Esophagus muscularis mucosa (tissue), 4 donors: ENCODE results near the gene TTC33. TPM values are rescaled to one million over a fixed set of nuclear protein-coding genes. Genes with fewer than 3 reads are reported as not detected.

Experiments used
- DNase-seq: peaks from one replicate; pipeline ENCODE4 v3.0.0-alpha.2; 2017; ENCODE audit errors: extremely low spot score
- H3K27ac ChIP-seq, 4 donors: fragments of 200-600 bp; sonication (generic); replicated peaks in 1 of 4; 1 replicate in 3 of 4; 2 replicates in 1 of 4; pipeline ENCODE4 v1.5.1; 2016 to 2019; ENCODE audit warnings: mild to moderate bottlenecking in 1 of 4
- H3K27me3 ChIP-seq, 4 donors: fragments of 200-600 bp; sonication (generic); one replicate each; pipeline versions ENCODE4 v1.5.1 to v1.6.0; 2016 to 2019
- H3K36me3 ChIP-seq, 4 donors: fragments of 200-600 bp; sonication (generic); one replicate each; pipeline ENCODE4 v1.5.1; 2016 to 2019
- H3K4me1 ChIP-seq, 4 donors: fragments of 200-600 bp; sonication (generic); one replicate each; pipeline ENCODE4 v1.5.1; 2016 to 2019
- H3K4me3 ChIP-seq, 4 donors: fragments of 200-600 bp; sonication (generic); 1 replicate in 2 of 4; 2 replicates in 2 of 4; pipeline ENCODE4 v1.5.1; 2016 to 2019; ENCODE audit warnings: mild to moderate bottlenecking in 4 of 4, moderate library complexity in 1 of 4
- H3K9me3 ChIP-seq, 4 donors: fragments of 200-600 bp; sonication (generic); 1 replicate in 3 of 4; 2 replicates in 1 of 4; pipeline ENCODE4 v1.5.1; 2016 to 2019
- EP300 ChIP-seq: sonication (generic); formaldehyde crosslinking; IDR thresholded peaks from one replicate; pipeline ENCODE4 v1.6.1; 2017; ENCODE audit warnings: antibody characterized with exemption
- POLR2A ChIP-seq: fragments of 450-650 bp; IDR thresholded peaks from one replicate; pipeline ENCODE4 v1.6.1; 2017; ENCODE audit warnings: antibody characterized with exemption, moderate library complexity, mild to moderate bottlenecking, low read depth
- POLR2AphosphoS5 ChIP-seq, 2 donors: sonication (generic); formaldehyde crosslinking; IDR thresholded peaks; one replicate each; pipeline ENCODE4 v1.6.1; 2017; ENCODE audit warnings: antibody characterized with exemption in 2 of 2
- WGBS: methylation state at CpG from one replicate; pipeline ENCODE4 v1.1.5; 2018; 5-methylcytosine and 5-hydroxymethylcytosine counted together
- intact Hi-C: fragments of 100-400 bp; cut with DNase I; formaldehyde crosslinking; loops from one replicate; pipeline ENCODE4 v1.15.1; 2023
- total RNA-seq, 4 donors: library from RNA; depleted of rRNA; stranded (reverse); fragments of >200 nt; gene quantifications; one replicate each; pipeline versions ENCODE4 v1.1.0 to v1.2.1, GENCODE V29; 2016
- TF ChIP-seq, protein P1 (sequence below), 3 experiments: fragments of 200-600 bp in 2 of 3; fragments of 450-650 bp in 1 of 3; sonication (generic) in 2 of 3; IDR thresholded peaks; one replicate each; pipeline ENCODE4 v1.5.1; 2017 to 2019; ENCODE audit warnings: antibody characterized with exemption in 3 of 3, mild to moderate bottlenecking in 2 of 3, moderate library complexity in 1 of 3

The TTC33 gene
- total RNA-seq, 4 donors from 2014 or later, result 19.1 to 32.7 (median 24.0) TPM

GRCh38 chr5:40502736-40503135 is 253.0 kb downstream of the TTC33 start:
- no peak for DNase-seq
- intact Hi-C loops, result no loop called here
- no peaks in the 10 kb centered on the region for H3K9me3 ChIP-seq
- no peaks in the 10 kb centered on the region for H3K4me1 ChIP-seq
- 76% methylated on average over 3 of the region's 3 CpGs for WGBS
- H3K27ac ChIP-seq, result no peak overlapping the region
- TF ChIP-seq POLR2AphosphoS5 (IDR thresholded peaks at IDR 0.05) (no peak), EP300 (no peak), POLR2A (no peak)
- TF ChIP-seq, protein P1, sequence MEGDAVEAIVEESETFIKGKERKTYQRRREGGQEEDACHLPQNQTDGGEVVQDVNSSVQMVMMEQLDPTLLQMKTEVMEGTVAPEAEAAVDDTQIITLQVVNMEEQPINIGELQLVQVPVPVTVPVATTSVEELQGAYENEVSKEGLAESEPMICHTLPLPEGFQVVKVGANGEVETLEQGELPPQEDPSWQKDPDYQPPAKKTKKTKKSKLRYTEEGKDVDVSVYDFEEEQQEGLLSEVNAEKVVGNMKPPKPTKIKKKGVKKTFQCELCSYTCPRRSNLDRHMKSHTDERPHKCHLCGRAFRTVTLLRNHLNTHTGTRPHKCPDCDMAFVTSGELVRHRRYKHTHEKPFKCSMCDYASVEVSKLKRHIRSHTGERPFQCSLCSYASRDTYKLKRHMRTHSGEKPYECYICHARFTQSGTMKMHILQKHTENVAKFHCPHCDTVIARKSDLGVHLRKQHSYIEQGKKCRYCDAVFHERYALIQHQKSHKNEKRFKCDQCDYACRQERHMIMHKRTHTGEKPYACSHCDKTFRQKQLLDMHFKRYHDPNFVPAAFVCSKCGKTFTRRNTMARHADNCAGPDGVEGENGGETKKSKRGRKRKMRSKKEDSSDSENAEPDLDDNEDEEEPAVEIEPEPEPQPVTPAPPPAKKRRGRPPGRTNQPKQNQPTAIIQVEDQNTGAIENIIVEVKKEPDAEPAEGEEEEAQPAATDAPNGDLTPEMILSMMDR (IDR thresholded peaks at IDR 0.05), result no peak
- H3K27me3 ChIP-seq, result no peaks in the 10 kb centered on the region
- H3K4me3 ChIP-seq, result no peak overlapping the region
- no peaks in the 10 kb centered on the region for H3K36me3 ChIP-seq

DNA sequence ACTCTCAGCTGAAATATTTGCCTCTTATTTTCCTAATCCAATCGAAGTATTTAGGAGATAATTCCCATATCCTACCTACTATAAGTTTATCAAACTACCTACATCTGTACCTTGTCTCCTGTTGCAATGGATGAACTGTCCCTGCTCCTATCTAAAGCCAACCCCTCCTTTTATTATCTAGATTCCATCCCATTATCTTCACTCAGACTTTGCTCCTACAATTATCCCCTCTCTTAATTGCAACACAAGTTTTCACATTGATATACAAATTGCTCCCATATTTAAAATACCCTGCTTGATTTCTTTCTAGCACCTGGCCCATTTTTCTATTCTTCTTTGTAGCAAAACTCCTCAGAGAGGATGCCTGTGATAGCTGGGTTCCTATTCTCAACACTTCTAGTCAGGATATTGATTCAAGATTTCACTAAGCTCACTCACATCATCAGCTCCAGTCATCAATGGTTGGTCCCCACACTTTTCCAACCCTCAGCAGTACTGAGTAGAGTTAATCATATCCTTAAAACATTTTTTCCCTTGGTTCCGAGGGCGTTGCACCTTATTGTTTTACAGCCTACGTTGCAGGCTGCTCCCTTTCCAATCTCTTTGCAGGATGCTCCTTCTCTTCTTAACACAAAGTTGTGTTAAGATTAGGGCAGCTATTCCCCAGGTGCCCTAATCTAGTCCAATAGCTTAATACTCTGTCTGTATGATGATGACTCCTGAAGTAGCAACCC is 253.9 kb downstream of the TTC33 start:
- H3K4me1 ChIP-seq, result no peaks in the 10 kb centered on the region
- no peaks in the 10 kb centered on the region for H3K9me3 ChIP-seq
- no peak overlapping the region for H3K27ac ChIP-seq
- no peaks in the 10 kb centered on the region for H3K27me3 ChIP-seq
- intact Hi-C loops, result no loop called here
- TF ChIP-seq POLR2A (no peak), EP300 (no peak), POLR2AphosphoS5 (IDR thresholded peaks at IDR 0.05) (no peak)
- TF ChIP-seq, protein P1 (IDR thresholded peaks at IDR 0.05), result no peak
- 83% methylated on average over 4 of the region's 4 CpGs for WGBS
- DNase-seq, result no peak
- no peak overlapping the region for H3K4me3 ChIP-seq
- H3K36me3 ChIP-seq, result no peaks in the 10 kb centered on the region

DNA sequence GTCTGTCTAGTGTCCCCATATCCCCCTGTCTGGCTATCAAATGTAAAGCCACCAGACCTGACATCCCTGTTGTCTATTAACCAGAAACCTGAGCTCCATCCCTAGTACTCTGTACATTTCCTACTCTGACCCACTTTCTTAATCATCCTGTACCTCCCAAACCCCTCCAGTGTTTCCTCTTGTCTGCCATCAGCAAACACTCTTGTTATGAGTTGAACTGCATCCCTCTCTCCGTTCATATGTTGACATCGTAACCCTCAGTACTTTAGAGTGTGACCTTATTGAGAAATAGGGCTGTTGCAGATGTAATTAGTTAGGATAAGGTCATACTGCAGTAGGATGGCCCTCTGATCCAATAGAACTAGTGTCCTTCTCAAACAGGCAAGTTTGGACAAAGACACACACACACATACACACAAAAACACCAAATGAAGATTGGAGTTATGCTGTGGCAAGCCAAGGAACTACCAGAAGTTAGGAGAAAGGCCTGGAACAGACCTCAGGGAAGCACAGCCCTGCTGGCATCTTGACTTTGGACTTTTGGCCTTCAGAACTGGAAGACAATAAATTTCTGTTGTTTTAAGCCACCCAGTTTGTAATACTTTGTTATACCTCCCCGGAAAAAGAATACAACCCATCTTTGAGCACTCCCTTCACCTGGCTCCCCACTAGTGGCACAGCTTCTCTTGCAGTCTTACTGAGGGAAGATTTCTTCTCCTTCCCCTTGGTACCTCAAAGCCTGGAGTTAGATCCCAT is 256.1 kb downstream of the TTC33 start:
- H3K4me3 ChIP-seq, result no peak overlapping the region
- DNase-seq, result no peak
- H3K9me3 ChIP-seq, result no peaks in the 10 kb centered on the region
- no peaks in the 10 kb centered on the region for H3K36me3 ChIP-seq
- TF ChIP-seq POLR2A (no peak), EP300 (no peak), POLR2AphosphoS5 (IDR thresholded peaks at IDR 0.05) (no peak)
- TF ChIP-seq, protein P1 (IDR thresholded peaks at IDR 0.05), result no peak
- no peaks in the 10 kb centered on the region for H3K4me1 ChIP-seq
- WGBS, result 86% methylated on average over 3 of the region's 3 CpGs
- no peaks in the 10 kb centered on the region for H3K27me3 ChIP-seq
- intact Hi-C loops, result no loop called here
- no peak overlapping the region for H3K27ac ChIP-seq

GRCh38 chr5:40499007-40499406 is 256.8 kb downstream of the TTC33 start:
- Histone ChIP-seq H3K36me3 (no peaks in the 10 kb centered on the region), H3K4me3 (no peak overlapping the region), H3K27me3 (no peaks in the 10 kb centered on the region), H3K9me3 (no peaks in the 10 kb centered on the region), H3K4me1 (no peaks in the 10 kb centered on the region), H3K27ac (no peak overlapping the region)
- 58% methylated on average over 2 of the region's 2 CpGs for WGBS
- intact Hi-C loops, result no loop called here
- TF ChIP-seq, protein P1 (IDR thresholded peaks at IDR 0.05), result no peak
- TF ChIP-seq POLR2A (no peak), EP300 (no peak)
- no peak for DNase-seq
